ENCODE data around the gene BAD.

DNA sequence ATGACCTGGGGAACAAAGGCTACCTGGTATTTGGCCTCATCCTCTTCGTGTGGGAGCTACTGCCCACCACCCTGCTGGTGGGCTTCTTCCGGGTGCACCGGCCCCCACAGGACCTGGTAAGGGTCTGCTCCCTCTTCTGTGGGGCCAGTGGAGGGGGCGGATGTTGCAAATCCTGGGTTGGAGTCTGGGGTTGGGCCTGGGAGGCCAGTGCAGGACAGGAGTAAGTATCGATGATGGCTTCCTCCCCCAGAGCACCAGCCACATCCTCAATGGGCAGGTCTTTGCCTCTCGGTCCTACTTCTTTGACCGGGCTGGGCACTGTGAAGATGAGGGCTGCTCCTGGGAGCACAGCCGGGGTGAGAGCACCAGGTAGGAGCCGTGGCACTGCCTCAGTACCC lies 3.9 kb upstream of the BAD start:
- TF ChIP-seq, protein P1, sequence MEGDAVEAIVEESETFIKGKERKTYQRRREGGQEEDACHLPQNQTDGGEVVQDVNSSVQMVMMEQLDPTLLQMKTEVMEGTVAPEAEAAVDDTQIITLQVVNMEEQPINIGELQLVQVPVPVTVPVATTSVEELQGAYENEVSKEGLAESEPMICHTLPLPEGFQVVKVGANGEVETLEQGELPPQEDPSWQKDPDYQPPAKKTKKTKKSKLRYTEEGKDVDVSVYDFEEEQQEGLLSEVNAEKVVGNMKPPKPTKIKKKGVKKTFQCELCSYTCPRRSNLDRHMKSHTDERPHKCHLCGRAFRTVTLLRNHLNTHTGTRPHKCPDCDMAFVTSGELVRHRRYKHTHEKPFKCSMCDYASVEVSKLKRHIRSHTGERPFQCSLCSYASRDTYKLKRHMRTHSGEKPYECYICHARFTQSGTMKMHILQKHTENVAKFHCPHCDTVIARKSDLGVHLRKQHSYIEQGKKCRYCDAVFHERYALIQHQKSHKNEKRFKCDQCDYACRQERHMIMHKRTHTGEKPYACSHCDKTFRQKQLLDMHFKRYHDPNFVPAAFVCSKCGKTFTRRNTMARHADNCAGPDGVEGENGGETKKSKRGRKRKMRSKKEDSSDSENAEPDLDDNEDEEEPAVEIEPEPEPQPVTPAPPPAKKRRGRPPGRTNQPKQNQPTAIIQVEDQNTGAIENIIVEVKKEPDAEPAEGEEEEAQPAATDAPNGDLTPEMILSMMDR (IDR thresholded peaks at IDR 0.05) = no peak
- TF ChIP-seq POLR2A (IDR thresholded peaks at IDR 0.05) = no peak

Measured in body of pancreas (tissue), 4 donors.